Left lobe of liver (tissue), 2 donors: ENCODE data around the gene CINP. TPM values are rescaled to one million over a fixed set of nuclear protein-coding genes. Genes with fewer than 3 reads are reported as not detected.
"Not testable (repeated sequence)": the region's sequence is repeated elsewhere in the genome, so short reads cannot be mapped to it uniquely, and the experiment has no call there.

Experiments
- ATAC-seq: fragments of 200-7000 bp; cut with Tn5 transposase; one replicate; pipeline ENCODE4 v1.9.1; 2020; ENCODE audit warnings: mild to moderate bottlenecking, moderate library complexity
- DNase-seq: peaks from one replicate; pipeline ENCODE4 v3.0.0-alpha.2; 2020; ENCODE audit warnings: low spot score
- total RNA-seq: library from RNA; stranded (reverse); gene quantifications from one replicate; pipeline ENCODE4 v1.2.1, GENCODE V29; 2021
- donor health status: DM: no; HTN: no; CAD: no; lungs with moderate emphysema.
- donor health status: DM: no; HTN: yes; CAD: no.

The CINP gene
- total RNA-seq, 1 donor from 2014 or later = 20.8 TPM

GRCh38 chr14:102321456-102322422 lies 41.0 kb downstream of the CINP start:
- ATAC-seq (no peak), DNase-seq (no peak)

GRCh38 chr14:102320671-102321455 lies 41.8 kb downstream of the CINP start:
- DNase-seq (no peak), ATAC-seq (no peak)

GRCh38 chr14:102320033-102320660 lies 42.5 kb downstream of the CINP start:
- no peak for DNase-seq
- ATAC-seq = peak; percentile 1

DNA sequence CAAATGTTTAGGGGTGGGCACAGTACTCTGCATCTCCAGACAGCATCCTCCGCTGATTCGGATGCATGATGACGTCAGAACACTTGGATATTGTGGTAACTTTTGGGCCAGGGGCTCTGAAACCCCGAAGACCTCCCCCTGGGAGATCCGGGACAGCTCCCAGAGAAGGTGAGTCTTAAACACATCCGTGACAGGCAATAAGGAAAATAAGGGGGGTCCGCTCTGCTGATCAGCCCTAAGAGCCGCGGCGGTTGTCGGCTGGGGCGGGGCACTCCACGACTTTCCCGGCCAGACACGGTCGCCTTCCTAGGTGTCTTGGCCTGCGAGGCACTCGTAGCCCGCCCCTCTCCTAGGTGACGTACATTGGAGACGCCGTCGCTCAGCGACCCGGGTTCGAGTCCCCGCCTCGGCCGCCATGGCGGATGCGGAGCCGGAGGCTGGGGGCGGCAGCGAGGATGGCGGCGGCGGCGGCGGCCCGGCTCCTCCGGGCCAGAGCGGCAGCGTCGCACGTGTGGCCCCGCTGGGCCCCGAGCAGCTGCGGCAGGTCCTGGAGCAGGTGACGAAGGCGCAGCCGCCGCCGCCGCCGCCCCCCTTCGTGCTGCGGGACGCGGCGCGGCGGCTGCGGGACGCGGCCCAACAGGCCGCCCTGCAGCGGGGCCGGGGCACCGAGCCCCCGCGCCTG lies 43.2 kb downstream of the CINP start, which contains the start of gene ZNF839:
Gene ZNF839, plus strand, starts transcription at position 396 of the 682 bp plus-strand sequence. Its CDS starts 20 bp downstream, at position 416.
- ATAC-seq = peak; percentile 62

GRCh38 chr14:102318781-102319276 lies 43.9 kb downstream of the CINP start:
- ATAC-seq (no peak), DNase-seq (no peak)

More for the DNA sequence above, 43.2 kb downstream of the CINP start, which contains the start of gene ZNF839:
- DNase-seq = peak; percentile 92

DNA sequence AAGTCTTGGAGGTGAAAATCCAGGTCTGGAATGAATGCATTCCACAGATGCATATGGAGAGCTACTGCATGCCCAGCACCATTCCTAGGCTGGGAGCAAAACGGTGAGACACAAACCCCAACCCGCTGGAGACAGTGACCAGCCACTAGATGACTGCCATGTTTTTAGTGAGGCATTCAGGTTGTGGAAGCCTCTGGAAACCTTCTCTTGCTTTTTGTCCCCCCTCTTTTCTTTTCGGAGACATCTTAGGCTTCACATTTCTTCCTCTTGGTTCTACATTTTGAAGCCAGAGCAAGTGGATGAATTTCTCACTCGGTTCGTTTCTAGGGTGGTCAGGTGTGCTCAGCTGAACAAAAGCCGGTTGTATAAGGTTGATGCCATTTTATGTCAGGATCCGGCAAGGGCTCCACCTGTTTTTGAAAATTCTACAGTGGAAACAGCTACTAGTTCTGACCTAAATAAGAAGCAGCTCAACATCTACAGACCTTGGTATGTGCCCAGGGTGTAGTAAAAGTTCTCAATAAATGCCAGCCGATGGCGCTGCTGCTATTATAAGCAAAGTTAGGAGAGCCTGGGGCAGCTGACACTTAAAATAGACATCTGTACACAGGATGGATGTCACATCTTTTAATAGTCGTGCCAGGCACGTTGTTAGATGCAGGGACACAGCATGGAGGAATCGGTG lies 45.0 kb downstream of the CINP start:
- ATAC-seq = no peak

DNA sequence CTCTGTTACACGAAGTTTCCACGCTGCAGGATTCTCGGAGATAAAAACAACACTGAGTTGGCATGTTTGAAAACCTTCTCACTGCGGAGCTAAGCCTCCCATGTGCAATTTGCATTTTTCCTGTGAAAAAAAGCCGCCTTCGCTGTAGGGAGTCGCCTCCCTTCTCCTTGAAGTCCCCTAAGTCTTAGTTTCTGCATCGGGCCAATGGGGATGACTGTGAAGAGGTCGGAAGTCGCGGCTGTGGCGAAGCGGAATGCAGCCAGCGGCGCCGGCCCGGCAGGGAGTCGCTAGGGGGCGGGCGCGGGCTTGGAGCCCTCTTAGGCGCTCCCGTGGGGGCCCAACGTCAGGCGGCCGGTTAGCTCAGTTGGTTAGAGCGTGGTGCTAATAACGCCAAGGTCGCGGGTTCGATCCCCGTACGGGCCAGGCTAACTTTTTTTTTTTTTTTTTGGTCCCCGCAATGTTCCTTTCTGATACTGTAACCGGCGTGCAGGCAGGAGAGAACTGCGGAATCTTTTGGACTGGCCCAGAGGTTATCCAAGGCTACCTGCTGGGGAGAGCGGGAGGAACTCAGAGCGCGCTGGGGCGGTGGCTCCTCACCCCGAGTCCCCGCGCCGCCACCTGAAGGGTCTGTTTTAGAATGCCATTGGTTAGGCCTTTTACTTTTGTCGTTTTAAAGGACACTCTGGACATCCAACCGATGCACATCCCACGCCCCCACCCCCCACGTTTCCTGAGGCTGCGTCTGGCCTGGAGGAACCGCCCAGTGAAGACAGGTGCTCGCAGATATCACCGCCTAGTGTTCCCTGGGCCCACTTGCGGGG lies 45.7 kb downstream of the CINP start:
- DNase-seq = peak; percentile 95
- peak; percentile 80 for ATAC-seq

More for the DNA sequence above, 45.0 kb downstream of the CINP start:
- no peak for DNase-seq

GRCh38 chr14:102316338-102316742 lies 46.4 kb downstream of the CINP start:
- ATAC-seq = peak; percentile 11

DNA sequence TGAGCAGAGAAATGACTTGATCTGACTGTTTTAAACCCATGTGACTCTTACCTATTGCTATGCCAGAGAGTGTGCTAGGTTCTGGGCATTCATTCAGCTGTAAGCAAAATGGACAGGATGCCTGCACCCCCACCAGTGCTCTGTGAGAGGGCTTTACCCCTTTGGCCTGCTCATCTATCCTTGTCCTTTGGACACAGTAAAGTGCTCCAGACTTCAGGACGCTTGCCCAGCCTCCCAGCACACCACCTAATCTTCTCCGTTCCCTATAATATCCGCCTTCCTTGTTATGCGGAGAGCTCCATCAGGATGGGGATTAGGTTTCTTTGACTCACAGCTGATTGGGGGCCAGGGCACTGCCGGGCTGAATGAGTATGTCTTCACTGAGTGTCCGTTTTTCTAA lies 47.6 kb downstream of the CINP start:
- DNase-seq (no peak), ATAC-seq (no peak)

More at GRCh38 chr14:102316338-102316742, 46.4 kb downstream of the CINP start:
- DNase-seq = no peak

DNA sequence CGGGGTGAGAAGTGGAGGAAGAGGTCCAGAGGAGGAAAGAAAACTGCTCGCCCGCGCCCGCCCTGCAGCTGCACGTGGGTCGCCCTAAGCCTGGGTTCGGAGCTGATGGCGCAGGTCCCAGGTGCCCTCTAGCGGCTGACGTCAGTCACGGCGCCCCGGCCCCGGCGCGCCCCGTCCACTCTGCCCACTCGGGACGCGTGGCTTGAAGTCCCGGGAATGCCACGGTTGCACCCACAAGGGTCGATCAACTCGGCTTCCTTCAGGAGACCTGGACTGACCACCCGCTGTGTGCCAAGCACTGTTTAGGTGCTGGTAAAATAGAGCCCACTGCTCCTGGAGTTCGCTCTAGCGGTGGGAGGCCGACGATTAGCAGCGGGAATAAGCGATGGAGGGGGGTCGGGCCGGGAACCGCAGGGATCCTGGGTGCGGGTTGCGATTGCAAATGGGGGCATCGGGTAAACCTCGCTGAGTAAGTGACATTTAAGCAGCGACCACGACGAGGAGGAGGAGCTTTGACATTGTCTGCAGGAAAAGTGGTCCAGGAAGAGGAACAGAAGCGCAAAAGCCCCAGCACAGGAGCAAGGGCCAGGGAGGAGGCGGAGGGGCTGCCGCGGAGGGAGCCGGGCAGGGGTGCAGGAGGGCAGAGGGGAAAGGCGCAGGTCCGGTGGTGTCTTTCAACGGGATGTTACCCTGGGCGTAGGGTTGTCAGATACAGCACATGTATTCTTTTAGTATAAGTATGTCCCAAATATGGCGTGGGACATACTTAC lies 48.3 kb downstream of the CINP start:
- peak; percentile 85 for DNase-seq
- ATAC-seq = peak; percentile 82

DNA sequence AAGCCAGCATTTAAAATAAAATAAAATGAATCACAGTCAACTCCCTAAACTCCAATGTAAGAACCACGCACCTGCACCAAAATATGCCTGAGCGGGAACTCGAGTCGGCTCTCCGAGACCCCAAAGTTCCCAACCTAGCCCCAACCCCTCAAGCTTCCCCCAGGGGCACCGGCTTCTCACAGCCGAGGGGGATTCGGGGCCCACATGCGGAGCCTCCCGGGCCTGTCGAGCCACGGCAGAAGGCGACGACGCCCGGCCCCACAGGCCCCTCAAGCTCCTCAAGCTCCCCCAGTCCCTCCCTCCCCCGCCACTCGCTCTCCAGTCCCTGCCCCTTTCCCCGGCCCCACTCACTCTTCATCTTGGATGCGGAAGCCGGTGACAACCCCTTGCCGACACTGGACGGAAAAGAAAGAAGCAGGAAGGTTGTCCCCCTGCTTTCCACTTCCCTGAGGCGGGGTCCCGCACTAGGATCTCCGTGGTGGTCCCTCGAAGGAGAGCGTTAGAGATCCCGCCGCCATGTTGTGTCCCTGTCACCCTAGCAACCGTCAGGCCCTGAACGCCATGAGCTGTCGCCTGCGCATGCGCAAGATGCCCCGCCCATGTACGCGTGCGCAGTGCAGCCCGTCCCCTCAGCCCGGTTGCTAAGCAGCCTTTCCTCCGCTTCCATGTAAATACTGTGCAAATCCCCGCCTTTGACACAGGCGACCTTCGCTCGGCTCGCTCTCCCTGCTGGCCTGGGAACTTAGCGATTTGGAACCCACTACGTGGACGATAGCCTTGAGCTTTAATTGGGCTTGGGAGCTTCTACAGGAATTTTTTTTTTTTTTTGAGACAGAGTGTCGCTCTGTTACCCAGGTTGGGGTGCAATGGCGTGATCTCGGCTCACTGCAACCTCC lies 57.8 kb downstream of the CINP start, which contains the start of gene MOK:
Gene MOK, minus strand, starts transcription at position 554 of the 896 bp plus-strand sequence. Its CDS starts 196 bp downstream, at position 358.
- DNase-seq = peak; percentile 98
- peak; percentile 97 for ATAC-seq

GRCh38 chr14:102303664-102304063 lies 59.0 kb downstream of the CINP start:
- ATAC-seq (no peak), DNase-seq (no peak)

DNA sequence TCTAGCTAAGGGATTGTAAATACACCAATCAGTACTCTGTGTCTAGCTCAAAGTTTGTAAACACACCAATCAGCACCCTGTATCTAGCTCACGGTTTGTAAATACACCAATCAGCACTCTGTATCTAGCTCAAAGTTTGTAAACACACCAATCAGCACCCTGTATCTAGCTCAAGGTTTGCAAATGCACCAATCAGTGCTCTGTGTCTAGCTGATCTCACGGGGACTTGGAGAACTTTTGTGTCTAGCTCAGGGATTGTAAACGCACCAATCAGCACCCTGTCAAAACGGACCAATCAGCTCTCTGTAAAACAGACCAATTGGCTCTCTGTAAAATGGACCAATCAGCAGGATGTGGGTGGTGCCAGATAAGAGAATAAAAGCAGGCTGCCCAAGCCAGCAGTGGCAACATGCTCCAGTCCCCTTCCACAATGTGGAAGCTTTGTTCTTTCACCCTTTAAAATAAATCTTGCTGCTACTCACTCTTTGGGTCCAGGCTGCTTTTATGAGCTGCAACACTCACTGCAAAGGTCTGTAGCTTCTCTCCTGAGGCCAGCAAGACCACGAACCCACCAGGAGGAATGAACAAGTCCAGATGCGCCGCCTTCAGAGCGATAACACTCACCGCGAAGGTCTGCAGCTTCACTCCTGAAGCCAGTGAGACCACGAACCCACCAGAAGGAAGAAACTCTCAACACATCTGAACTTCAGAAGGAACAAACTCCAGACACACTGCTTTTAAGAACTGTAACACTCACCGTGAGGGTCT lies 64.2 kb downstream of the CINP start:
- not testable (repeated sequence) for ATAC-seq, DNase-seq
